Effector memory CD8-positive, alpha-beta T cell (primary cell): ENCODE results near the gene CRIP2.

Experiments
- ATAC-seq: fragments of 150-1000 bp; cut with Tn5 transposase; replicated peaks from 2 replicates; pipeline ENCODE4 v1.10.0; 2021; ENCODE audit warnings: mild to moderate bottlenecking, moderate library complexity
- DNase-seq, 3 experiments: peaks; one replicate each; pipeline ENCODE4 v3.0.0; 2021
- H3K27ac Mint-ChIP-seq, 2 donors: one replicate each; pipeline ENCODE4 v1.8.0; 2022; ENCODE audit warnings: mild to moderate bottlenecking in 2 of 2, mixed read lengths in 2 of 2, moderate library complexity in 2 of 2
- H3K27me3 Mint-ChIP-seq, 2 donors: one replicate each; pipeline ENCODE4 v1.8.0; 2022; ENCODE audit warnings: mixed read lengths in 2 of 2
- H3K36me3 Mint-ChIP-seq: one replicate; pipeline ENCODE4 v1.8.0; 2022; ENCODE audit warnings: mild to moderate bottlenecking, moderate library complexity, mixed read lengths; ENCODE audit not compliant: insufficient read depth
- H3K4me1 Mint-ChIP-seq, 2 donors: one replicate each; pipeline ENCODE4 v1.8.0; 2022; ENCODE audit warnings: low read depth in 2 of 2, mixed read lengths in 2 of 2
- H3K4me3 Mint-ChIP-seq, 2 donors: one replicate each; pipeline ENCODE4 v1.8.0; 2022; ENCODE audit warnings: mild to moderate bottlenecking in 2 of 2, mixed read lengths in 2 of 2, moderate library complexity in 2 of 2
- H3K9me3 Mint-ChIP-seq, 2 donors: one replicate each; pipeline ENCODE4 v1.8.0; 2022; ENCODE audit warnings: mixed read lengths in 2 of 2

CRIP2 gene

GRCh38 chr14:105480199-105480746 lies 5.7 kb downstream of the CRIP2 start:
- no peak for ATAC-seq
- H3K4me1 Mint-ChIP-seq = peaks cover 47 to 48% of the 10 kb centered on the region in 2 donors
- no peak for DNase-seq
- H3K27me3 Mint-ChIP-seq = no peaks in the 10 kb centered on the region
- H3K4me3 Mint-ChIP-seq = peak overlapping the region; percentile 80 to 82
- peaks cover 0 to 3% of the 10 kb centered on the region in 2 donors for H3K9me3 Mint-ChIP-seq
- H3K27ac Mint-ChIP-seq = peak overlapping the region; percentile 100
- H3K36me3 Mint-ChIP-seq = peaks cover 82% of the 10 kb centered on the region

DNA sequence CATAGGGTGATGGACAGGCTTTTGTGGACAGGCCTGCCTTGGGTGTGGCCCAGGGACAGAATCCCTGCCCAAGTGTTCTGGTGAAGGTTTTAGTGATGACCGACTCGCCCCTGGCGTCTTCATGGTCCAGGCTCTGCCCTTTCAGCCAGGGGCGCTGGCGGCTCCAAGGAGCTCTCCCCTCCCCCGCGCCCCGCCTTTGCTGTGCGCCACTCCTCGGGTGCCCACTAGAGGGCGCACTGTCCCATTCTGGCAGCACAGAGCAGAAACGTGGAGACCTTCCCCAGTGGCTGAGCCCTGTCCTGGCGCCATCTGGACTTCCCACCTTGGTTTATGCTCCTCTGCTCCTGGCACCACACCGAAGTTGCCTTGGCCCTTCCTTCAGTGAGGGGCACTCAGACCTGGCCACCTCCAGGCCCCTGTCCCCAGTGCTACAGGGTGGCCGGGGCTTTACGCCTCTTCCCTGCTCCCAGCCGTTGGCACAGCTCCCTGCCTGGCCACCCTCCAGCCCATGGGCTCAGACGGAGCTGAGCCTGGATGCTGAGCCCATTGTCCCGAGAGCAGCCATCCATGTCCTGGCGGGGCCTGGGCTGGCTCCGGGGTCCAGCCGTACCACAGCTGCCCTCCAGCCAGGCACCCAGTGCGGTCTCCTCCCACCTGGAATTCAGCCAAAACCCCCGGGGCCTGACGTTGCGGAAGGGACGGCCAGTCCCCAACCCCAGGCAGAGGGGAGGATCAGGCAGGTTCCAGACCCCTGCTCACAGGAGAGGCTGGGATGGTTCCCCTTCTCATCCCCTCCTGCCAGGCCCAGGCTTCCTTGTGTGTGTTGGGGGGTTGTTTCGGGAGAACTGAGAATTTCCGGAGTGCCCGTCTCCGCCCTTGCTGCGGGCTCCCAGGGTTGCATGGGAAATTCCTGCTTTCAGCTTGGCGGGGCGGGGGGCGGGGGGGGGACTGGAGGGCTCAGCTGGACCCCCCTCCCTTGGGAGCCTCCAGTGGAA lies 6.5 kb downstream of the CRIP2 start:
- Mint-ChIP-seq H3K4me1 (peaks cover 54 to 55% of the 10 kb centered on the region in 2 donors), H3K27me3 (no peaks in the 10 kb centered on the region), H3K27ac (peak overlapping the region; percentile 100)

GRCh38 chr14:105481886-105482457 lies 7.4 kb downstream of the CRIP2 start:
- Mint-ChIP-seq H3K4me1 (peaks cover 51 to 54% of the 10 kb centered on the region in 2 donors), H3K36me3 (peaks cover 87% of the 10 kb centered on the region), H3K27ac (peak overlapping the region; percentile 100)

More for the DNA sequence above, 6.5 kb downstream of the CRIP2 start:
- ATAC-seq = peak; percentile 45
- Mint-ChIP-seq H3K4me3 (peak overlapping the region; percentile 80 to 82), H3K9me3 (peaks cover 0 to 3% of the 10 kb centered on the region in 2 donors), H3K36me3 (peaks cover 85% of the 10 kb centered on the region)
- peak; percentile 93 to 96 (median 95) for DNase-seq

GRCh38 chr14:105482486-105483110 lies 8.0 kb downstream of the CRIP2 start:
- Mint-ChIP-seq H3K9me3 (no peaks in the 10 kb centered on the region), H3K4me3 (peak overlapping the region; percentile 80 to 82), H3K36me3 (peaks cover 87% of the 10 kb centered on the region), H3K27me3 (no peaks in the 10 kb centered on the region), H3K27ac (peak overlapping the region; percentile 100), H3K4me1 (peaks cover 45 to 48% of the 10 kb centered on the region in 2 donors)
- DNase-seq = no peak
- no peak for ATAC-seq

More at GRCh38 chr14:105481886-105482457, 7.4 kb downstream of the CRIP2 start:
- H3K4me3 Mint-ChIP-seq = peak overlapping the region; percentile 80 to 82
- H3K27me3 Mint-ChIP-seq = no peaks in the 10 kb centered on the region
- H3K9me3 Mint-ChIP-seq = peaks cover 0 to 3% of the 10 kb centered on the region in 2 donors
- DNase-seq (peak; percentile 95 to 97 (median 97)), ATAC-seq (peak; percentile 62)

DNA sequence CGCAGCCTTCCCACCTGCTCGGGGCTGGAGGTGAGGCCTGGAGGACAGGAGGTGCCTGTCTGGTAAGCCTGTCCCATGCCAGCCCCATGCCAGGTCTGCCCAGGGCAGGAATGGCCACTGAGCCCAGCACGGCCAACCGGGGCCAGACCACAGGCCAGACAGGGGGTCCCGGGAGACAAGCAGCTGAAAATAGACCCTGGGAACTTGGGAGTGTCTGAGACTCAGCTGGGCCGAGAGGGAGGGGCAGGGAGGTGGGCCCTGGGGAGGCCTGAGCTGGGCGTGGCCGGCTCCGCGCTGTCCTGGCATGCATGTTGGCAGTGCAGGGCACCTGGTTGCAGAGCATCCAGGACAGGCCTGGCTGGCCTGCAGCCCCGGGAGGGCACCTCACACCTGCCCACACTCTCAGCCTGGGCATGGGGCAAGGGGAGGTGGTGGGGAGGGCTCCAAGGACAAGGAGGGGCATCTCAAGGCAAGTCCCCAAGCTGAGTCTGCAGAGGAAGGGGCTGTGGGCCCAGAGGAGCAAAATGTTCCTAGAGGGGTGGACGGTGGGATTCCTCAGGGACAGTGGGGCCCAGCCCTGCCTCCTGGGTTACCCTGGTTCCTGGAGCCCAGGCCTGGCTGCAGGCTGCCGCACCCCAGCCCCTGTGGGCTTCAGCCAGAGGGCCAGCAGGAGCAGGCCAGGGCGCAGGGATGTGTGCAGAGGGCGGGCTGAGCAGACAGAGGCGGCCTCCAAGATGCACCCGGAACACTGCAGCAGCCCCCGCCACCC lies 8.9 kb downstream of the CRIP2 start:
- H3K4me3 Mint-ChIP-seq = peak overlapping the region; percentile 80 to 82
- no peaks in the 10 kb centered on the region for H3K27me3 Mint-ChIP-seq
- H3K27ac Mint-ChIP-seq = peak overlapping the region; percentile 100
- DNase-seq (no peak), ATAC-seq (no peak)
- H3K9me3 Mint-ChIP-seq = no peaks in the 10 kb centered on the region
- peaks cover 90% of the 10 kb centered on the region for H3K36me3 Mint-ChIP-seq
- H3K4me1 Mint-ChIP-seq = peaks cover 48 to 51% of the 10 kb centered on the region in 2 donors

DNA sequence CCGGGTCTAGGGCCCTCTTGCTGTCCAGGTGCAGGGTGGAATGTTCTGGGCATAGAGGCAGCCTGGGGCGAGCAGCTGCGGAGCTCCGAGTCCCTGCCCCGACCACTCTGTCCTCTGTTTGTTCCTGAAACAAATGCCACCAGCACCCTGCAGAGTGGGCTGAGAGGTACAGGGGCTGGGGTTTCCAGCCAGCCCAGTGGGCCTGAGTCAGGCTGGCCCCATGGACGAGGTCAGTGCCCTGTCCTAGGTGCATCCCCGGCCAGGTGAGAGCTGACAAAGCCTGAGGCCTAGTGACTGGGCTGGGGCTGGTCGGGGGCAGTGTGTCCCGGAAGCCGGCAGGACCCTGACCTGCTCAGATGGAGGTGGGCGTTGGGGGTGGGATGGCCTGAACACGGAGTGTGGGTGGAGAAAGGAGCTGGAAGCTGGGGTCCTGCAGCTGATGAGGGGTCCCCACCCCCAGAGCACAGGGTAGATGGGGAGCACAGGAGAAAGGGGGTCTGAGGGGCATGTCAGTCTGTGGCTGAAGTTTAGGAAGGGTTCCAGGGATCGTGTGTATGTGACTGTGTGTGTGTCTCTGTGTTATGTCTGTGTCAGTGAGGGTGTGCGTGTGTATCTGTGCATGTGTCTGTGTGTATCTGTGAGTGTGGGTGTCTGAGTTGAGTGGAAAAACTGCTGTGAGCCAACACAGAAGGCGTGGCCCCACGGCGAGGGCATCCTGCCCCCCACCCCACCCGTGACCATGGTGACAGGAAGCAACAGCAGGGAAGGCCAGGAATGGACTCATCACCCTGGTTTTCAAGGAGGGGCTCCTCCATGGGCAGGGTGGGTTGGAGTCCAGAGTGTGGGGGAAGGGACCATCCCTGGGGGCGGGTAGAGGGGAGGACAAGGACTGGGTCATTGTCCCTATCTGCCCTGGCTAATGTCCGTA lies 9.7 kb downstream of the CRIP2 start:
- ATAC-seq (no peak), DNase-seq (peak in 2 of 3 experiments; percentile 44 to 68)
- Mint-ChIP-seq H3K27me3 (no peaks in the 10 kb centered on the region), H3K9me3 (no peaks in the 10 kb centered on the region), H3K36me3 (peaks cover 95% of the 10 kb centered on the region), H3K27ac (peak overlapping the region; percentile 100), H3K4me1 (peaks cover 56% of the 10 kb centered on the region in 2 donors), H3K4me3 (peak overlapping the region; percentile 88 to 91)

GRCh38 chr14:105484997-105485393 lies 10.4 kb downstream of the CRIP2 start:
- H3K27ac Mint-ChIP-seq = peak overlapping the region; percentile 100
- no peaks in the 10 kb centered on the region for H3K27me3 Mint-ChIP-seq
- H3K36me3 Mint-ChIP-seq = peaks cover 95% of the 10 kb centered on the region
- no peak for DNase-seq
- ATAC-seq = no peak
- H3K9me3 Mint-ChIP-seq = no peaks in the 10 kb centered on the region
- H3K4me3 Mint-ChIP-seq = peak overlapping the region; percentile 88 to 91
- H3K4me1 Mint-ChIP-seq = peaks cover 56 to 58% of the 10 kb centered on the region in 2 donors

- ATAC-seq = peak; percentile 1
- Mint-ChIP-seq H3K9me3 (no peaks in the 10 kb centered on the region), H3K27ac (peak overlapping the region; percentile 100), H3K27me3 (no peaks in the 10 kb centered on the region), H3K4me1 (peaks cover 53 to 55% of the 10 kb centered on the region in 2 donors), H3K4me3 (peak overlapping the region; percentile 88 to 91), H3K36me3 (peaks cover 95% of the 10 kb centered on the region)
- peak; percentile 57 to 68 (median 66) for DNase-seq
Observed at GRCh38 chr14:105485739-105486162, 11.1 kb downstream of the CRIP2 start.

- ATAC-seq (no peak), DNase-seq (peak in 1 of 3 experiments; percentile 23)
- peak within 1 kb of the TSS; percentile 88 to 91 for H3K4me3 Mint-ChIP-seq
- no peaks in the 10 kb centered on the region for H3K27me3 Mint-ChIP-seq
- H3K27ac Mint-ChIP-seq = peak within 1 kb of the TSS; percentile 100
- no peaks in the 10 kb centered on the region for H3K9me3 Mint-ChIP-seq
- H3K36me3 Mint-ChIP-seq = peaks cover 95% of the 10 kb centered on the region
- H3K4me1 Mint-ChIP-seq = peaks cover 47 to 49% of the 10 kb centered on the region in 2 donors
Observed at GRCh38 chr14:105486163-105486973, 11.7 kb downstream of the CRIP2 start, which contains the start of gene CRIP1. CRIP1 (plus strand) TSS chr14:105486886; CDS start chr14:105487260, 374 bp downstream.

DNA sequence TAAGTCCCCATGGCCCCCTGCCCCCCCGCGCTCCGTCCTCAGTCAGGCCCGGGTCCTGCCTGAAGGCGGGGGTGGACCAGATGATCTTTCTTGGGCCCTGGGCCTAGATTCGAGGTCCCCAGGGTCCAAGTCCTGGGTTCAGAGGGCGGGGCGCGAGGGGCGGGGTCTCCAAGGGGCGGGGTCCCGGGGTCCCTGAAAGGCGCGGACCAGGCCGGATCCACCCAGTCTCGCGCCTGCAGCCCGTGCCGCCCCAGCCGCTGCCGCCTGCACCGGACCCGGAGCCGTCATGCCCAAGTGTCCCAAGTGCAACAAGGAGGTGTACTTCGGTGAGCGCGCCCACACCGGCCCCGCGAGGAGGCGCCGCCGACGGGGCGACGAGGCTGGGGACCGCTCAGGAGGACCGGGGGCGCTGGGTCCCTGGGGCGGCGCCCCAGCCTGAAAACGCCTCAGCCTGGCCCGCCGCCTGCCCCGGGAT lies 12.4 kb downstream of the CRIP2 start:
- no peaks in the 10 kb centered on the region for H3K27me3 Mint-ChIP-seq
- ATAC-seq = no peak
- H3K36me3 Mint-ChIP-seq = peaks cover 96% of the 10 kb centered on the region
- peak; percentile 66 to 68 (median 68) for DNase-seq
- peak overlapping the region; percentile 88 to 91 for H3K4me3 Mint-ChIP-seq
- no peaks in the 10 kb centered on the region for H3K9me3 Mint-ChIP-seq
- H3K27ac Mint-ChIP-seq = peak overlapping the region; percentile 100
- peaks cover 48% of the 10 kb centered on the region in 2 donors for H3K4me1 Mint-ChIP-seq
